Germinal center (tissue), 1 donor: ENCODE data around the gene LY6G6C.

Experiments
- DNase-seq: peaks from one replicate; pipeline ENCODE4 v3.0.0; 2012; ENCODE audit warnings: mixed read lengths, low spot score

Gene LY6G6C

DNA sequence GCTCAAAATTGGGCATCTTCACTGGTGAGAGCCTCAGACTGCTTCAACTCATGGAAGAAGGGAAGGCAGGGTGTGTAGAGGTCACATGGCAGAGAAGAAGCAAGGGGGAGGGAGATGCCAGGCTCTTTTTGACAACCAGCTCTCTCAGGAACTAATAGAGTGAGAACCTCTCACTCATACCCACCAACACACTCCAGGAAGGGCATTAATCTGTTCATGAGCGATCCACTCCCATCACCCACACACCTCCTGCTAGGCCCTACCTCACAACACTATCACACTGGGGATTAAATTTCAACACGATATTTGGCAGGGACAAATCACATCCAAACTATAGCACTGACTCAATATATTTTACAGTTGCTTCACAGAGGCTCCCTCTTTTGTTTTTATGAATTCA is 20.3 kb upstream of the LY6G6C start:
- no peak for DNase-seq

DNA sequence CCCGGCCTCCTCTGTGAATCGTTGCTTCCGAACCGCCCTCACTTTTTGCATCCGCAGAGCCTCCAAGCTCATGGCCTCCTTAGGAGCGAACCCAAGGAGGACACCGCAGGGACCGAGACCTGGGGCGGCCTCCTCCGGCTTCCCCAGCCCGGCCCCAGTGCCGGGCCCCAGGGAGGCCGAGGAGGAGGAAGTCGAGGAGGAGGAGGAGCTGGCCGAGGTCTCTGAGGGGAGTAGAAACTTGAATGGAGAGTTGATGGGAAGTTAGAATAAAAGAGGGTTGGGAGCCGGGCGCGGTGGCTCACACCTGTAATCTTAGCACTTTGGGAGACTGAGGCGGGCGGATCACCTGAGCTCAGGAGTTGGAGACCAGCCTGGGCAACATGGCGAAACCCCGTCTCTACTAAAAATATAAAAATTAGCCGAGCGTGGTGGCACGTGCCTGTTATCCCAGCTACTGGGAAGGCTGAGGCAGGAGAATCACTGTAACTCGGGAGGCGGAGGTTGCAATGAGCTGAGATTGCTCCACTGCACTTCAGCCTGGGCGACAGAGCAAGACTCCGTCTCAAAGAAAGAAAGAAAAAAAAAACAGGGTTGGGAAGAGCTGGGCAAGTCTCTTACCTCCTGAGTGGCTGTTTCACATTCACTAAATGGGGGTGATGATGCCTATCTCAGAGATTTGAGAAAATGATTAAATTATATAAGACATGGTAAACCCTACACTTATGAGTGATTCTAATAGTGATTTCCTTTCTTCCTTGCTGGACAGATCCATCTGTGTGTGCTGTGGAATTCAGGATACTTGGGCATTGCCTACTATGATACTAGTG is 19.1 kb upstream of the LY6G6C start:
- peak; percentile 62 for DNase-seq

DNA sequence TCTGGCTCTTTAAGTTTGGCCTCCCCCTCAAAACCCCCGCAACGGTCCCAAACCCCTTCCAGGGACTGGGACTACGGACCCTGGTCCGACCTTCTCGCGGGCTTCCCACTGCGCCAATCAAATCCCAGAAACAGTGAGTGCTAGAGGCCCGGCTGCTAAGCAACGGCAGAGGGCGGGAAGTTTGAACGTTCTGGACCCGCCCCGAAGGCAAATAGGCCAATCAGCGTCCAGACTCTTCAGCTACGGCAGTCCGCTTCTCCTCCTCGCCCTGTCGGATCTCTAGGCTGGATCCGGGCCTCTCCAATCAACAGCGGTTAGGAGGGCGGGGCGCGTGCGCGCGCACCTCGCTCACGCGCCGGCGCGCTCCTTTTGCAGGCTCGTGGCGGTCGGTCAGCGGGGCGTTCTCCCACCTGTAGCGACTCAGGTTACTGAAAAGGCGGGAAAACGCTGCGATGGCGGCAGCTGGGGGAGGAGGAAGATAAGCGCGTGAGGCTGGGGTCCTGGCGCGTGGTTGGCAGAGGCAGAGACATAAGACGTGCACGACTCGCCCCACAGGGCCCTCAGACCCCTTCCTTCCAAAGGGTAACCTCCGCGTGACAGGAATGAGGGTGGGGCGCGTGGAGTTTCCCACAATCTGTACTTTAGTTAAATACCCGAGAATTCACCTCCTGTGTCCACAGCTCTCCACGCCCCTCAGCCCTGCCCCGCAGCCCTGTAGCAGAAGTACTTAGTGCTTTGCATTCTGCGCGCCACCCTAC is 18.3 kb upstream of the LY6G6C start, which contains the start of gene MSH5:
MSH5 (plus strand) TSS at position 367 of the 758 bp plus-strand sequence. CDS start 462 bp downstream, outside the sequence.
- DNase-seq = peak; percentile 98

DNA sequence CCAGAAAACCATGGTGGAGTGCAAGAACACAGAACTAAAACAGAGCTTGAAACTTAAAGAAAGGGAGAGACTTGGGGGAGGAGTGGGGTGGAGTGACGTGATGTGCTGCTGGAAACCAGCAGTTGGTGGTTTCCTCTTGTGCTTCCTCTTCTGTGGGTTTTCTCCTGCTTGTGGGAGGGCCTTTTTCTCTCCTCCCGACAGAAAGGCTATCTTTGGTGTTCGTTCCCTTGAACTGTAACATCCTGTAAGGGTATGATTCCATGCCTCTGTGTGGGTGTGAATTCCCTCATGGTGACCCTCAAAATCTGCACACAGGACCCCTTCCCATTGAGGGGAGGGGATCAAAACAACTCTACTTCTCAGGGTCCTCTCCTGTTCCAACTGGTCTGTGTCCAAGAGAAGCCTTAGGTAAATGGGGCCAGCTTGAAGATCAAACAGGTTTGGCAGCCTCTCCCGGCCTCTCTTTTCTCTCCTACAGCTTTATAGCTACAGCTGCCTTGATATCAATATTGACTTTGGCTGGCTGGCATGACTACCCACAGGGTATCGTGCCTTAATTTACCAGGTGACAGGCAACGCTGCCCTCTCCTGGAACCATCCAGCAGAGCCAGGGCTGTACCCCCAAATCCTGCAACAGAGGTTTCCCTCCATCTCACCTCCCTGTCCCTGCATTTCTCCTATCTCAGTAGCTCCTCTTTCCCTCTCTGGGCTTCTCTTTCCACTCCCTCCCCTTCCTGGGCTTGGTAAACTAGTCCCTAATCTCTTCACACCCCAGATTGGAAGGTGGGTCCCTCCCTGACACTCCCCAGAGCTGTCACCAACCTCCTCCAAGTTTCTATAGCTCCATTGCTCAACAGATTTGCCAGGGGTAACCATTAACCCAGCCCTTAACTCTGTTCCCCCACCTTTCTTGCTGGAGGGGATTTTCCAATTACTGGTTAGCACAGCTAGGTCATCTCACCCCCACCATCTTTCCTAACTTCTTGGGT is 16.7 kb upstream of the LY6G6C start:
- DNase-seq = peak; percentile 74

DNA sequence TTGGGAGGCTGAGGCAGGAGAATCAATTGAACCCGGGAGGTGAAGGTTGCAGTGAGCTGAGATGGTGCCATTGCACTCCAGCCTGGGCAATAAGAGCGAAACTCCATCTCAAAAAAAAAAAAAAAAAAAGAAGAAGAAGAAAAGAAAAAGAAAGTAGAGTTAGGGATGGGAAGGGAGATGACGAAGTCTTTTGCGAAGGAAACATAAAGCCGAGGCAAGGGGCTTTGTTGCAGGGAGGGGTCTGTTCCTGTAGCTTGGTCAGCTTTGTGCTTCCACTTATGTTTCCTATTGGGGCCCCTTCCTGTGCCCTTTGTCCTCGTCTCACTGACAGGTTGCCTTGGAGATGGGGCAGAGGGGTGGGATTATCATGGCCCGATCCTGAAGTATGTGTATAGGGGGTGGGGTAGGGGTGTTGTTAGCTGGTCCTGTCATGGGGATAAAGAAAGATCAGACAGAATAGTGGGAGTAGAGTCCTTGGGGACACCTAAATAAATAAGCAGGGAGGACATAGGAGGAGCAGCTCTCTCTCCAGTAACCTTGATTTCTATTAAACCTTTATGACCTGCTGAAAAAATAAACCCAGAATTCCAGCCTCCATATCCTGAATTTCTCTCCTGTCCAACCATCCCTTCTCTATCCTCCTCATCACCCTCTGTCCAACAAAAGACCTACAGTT is 15.9 kb upstream of the LY6G6C start:
- no peak for DNase-seq

DNA sequence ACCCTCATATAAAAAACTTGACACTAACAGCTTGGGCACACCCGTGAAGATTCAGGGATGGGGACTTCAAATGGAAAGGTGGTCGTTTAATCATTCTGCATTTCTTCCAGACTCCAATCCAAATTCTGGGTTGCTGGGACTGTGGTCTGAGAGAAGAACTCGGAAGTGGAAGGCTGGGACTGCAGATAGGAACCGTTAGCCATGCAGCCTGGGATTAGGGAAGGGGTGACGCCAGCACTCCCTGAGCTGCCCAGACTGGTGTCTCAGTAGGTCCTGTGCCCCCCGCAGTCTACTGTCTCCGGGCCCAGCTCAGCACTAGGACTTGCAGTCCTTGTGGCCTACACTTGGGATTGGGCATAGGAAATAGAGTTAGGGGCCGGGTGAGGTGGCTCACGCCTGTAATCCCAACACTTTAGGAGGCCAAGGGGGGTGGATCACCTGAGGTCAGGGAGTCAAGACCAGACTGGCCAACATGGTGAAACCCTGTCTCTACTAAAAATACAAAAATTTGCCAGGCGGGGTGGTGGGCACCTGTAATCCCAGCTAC is 15.3 kb upstream of the LY6G6C start:
- DNase-seq = no peak

DNA sequence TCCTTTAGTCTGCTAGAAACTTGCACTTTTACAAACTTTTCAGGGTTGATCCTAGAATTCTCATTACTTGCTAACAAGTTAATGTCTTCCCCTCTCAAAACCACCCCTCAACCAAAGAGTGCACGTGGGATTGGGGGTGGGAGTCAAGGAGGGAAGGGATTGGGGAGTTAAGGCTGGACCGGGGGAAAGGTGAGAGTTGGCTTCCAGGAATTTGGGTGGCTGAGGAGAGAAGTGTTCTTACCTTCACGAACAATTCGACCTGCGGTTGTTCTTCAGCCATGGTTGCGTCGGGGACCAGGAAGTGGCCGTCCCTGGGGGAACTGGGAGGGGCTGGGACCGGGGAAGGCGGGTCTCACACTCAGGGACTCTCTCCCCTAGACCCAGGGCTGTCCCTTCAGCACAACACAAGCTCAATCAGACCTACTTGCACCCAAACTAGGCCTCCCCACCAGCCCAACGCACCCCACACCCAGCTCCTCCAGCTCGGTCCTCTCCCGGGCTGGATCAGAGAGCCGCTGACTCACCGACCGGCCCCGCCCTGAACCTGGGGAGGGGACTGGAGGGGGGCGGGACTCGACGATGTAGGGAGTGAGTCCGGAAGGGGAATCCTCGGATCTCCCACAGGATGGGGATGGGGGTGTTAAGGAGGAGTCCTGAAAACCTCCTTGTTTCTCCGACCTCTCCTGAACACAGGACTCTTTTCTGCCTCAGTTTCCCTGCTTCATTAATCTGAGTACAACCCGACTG is 14.6 kb upstream of the LY6G6C start, which contains the start of gene CLIC1:
CLIC1 (minus strand) TSS at position 510 of the 747 bp plus-strand sequence; CDS start at position 280, 230 bp downstream.
- DNase-seq = peak; percentile 87

DNA sequence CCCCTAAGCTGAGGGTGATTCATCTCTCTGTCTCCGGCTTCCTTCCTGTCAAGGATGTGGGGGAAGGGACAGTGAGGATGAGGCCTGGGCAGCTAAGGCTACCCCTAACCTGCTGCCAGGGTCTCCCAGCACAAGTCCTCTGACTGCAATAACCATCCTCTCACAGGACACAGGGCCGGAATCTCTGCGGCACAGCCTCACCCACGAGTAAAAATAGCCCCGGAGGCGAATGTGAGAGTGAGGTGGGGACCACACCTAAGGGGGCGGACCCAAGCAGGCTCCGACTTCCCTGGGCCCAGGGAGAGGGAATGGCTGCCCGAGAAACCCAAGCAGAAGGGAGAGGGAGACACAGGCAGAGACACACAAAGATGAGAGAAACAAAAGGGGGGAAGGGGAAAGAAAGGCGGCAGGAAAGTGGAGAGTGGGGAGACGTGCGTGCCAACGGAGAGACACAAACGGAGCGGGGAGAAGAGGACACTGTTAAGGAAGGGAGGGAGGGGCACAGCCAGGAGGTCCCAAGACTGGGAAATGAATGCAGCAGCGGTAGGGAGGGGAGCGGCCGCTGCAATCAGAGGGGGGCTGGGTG is 13.4 kb upstream of the LY6G6C start:
- DNase-seq = no peak

DNA sequence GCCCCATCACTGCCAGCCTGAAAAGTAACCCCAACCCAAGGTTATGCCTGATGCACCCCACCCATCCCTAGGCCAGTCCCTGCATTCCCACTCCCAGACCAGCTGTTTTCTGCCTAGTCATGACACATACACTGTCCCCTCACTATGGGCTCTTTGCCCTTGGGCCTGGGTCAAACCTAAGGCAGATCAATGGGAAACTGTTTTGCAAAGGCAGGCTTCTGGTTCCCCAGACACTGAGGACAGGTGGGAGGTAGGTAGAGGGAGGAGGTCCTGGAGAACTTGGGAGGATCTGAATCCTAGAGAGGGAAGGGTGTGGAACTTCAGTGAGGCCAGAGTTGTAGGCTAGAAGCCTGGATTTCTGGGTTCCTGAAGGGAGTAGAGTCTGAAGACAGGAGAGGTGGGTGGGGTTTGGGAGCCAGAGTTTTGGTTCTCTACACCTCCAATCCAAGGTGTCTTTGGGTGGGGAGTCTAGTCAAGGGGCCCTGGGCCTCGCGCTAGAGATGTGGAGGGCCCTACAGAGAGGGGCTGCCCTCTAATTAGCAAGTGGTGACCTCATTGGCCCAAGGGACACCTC is 12.8 kb upstream of the LY6G6C start:
- no peak for DNase-seq

DNA sequence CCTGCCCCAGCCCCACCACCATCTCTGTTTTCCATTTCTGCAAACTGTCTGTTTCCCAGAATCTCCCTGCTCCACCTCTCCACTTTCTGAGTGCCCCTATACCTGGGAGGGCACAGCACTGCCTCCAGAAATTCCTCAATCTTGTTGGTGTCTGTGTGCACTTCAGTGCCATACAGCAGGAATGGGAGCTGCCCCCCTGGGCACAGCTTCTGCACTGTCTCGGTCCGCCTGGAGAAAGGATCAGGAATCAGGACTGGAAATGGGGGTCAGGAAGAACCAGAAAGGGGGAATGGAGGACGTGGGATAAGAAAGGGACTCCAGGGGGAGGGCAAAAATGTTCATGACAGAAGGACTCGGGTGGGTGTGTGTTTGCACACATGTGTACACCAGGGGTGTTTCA is 12.2 kb upstream of the LY6G6C start:
- no peak for DNase-seq

DNA sequence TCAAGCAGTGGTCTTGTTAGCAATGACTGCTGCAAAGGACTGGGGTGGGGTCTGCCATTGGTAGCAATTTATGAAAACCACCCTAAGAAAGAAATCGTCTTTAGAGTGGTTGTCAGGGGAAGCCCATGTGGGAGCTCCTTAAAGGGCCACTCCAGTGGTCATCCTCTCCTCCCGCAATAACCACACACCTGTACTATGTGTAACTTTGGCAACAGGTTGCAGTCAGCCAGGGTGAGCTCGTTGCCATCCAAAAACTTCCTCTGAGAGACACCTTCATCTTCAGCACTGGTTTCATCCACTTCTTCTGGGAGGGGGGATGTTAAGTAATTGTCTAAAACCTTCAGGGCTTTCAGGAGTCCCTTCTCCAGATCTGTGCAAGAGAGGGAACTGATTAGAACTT is 10.5 kb upstream of the LY6G6C start:
- no peak for DNase-seq

DNA sequence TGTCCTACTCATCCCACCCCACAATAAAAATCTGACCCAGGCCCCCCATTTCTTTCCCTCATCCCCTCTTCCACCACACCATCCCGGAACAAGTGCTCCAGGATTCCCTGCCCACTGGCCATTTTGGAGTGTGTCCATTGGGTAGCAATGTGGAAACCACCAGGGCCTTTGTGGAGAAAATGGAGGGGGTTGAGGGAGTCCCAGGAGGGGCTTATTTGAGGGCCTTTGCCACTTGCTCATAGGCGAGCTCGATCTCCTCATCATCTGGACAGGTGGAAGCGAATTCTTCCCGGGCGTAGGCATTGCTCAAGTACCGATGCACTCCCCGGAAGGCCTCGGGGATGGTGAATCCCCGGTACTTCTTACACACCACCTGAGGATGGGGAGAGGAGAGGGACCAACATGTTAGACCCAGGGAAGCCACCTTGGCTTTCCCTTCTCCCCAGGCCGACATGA is 9.1 kb upstream of the LY6G6C start:
- no peak for DNase-seq

DNA sequence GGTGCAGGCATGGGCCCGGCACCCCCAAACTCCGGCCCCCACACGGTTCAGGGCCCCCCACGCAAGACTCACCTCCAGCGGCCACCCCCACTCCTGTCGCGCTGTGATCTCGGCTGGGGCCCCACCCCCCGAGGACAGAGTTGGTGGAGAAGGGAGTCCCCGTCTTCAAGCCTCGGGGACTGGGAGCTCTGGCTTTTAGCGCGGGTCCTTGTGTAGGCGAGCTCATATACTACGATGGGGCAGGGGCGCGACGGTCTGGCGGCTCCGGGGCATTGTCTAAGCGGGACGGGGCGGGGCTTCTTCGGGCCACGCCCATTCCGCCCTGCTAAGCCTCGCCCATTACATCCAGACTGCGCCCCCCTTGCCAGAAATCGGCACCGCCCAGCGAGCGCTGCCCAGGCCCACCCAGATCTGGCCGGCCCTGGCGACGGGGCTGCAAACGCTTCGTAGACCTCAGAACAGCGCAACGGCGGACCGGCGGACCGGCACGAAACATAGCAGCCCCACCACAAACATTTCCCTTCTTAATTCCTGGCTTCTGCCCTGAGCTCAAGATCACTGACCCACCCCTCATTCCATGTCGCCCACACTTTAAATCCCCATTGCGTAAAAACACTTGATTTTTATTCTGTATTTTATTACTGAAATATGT is 8.6 kb upstream of the LY6G6C start:
- DNase-seq = peak; percentile 86

DNA sequence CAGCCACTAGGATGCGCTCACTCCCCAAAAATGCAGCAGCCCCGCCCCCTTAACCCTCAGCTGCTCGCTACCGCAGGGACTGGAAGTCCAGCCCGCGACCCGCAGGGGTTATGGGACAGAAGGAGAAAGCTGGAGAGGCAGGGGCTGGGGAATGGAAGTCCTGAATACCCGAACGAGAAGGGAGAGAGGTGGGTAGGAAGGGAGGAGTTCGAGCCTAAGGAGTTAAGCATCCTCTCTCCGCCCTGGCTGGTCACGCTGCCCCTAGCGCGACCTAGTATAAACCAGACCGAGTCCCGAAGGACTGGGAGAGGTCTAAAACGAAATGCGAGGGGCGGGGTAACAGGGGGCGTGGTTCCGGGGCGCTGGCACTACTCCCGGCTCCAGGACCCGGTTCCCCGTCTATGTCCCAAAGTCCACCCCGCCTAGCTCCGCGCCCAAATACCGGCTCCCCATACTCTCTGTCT is 8.0 kb upstream of the LY6G6C start:
- peak; percentile 81 for DNase-seq

DNA sequence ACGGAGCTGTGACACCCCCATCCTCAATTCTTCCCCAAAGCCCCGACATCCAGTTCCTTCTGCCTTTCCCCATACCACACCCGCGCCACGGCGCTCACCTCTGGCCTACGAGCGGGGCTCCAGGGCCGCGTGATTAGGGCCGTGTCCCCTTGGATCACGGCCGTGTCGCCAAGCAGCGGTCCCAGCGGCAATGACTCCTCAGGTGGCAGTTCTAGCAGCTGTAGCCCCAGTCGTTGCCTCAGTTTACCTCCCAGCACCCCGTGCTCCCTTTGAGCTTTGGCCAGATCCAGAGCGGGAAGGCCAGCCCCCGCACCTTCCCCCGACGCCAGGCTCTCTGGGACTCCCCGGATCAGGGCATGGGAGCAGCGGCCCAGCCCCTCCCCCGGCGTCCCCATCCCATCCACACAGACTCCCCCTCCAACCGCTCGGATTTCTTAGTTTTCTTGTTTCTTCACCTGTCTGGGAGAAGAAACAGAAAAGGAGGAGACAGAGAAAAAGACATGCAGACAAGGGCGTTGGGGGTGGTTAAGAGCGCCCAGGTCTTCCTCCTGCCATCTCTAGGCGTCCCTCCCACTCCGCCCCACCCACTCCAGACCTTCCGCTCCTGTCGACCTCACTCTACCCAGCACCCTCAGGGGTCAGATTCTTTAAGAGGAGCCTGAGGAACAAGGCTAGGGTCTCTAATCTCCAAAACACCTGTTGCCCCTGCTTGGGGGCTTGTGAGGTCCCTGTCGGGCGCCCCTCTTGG is 7.4 kb upstream of the LY6G6C start, which contains the start of gene DDAH2:
DDAH2 (minus strand) TSS at position 533 of the 748 bp plus-strand sequence; CDS start at position 395, 138 bp downstream.
- no peak for DNase-seq

DNA sequence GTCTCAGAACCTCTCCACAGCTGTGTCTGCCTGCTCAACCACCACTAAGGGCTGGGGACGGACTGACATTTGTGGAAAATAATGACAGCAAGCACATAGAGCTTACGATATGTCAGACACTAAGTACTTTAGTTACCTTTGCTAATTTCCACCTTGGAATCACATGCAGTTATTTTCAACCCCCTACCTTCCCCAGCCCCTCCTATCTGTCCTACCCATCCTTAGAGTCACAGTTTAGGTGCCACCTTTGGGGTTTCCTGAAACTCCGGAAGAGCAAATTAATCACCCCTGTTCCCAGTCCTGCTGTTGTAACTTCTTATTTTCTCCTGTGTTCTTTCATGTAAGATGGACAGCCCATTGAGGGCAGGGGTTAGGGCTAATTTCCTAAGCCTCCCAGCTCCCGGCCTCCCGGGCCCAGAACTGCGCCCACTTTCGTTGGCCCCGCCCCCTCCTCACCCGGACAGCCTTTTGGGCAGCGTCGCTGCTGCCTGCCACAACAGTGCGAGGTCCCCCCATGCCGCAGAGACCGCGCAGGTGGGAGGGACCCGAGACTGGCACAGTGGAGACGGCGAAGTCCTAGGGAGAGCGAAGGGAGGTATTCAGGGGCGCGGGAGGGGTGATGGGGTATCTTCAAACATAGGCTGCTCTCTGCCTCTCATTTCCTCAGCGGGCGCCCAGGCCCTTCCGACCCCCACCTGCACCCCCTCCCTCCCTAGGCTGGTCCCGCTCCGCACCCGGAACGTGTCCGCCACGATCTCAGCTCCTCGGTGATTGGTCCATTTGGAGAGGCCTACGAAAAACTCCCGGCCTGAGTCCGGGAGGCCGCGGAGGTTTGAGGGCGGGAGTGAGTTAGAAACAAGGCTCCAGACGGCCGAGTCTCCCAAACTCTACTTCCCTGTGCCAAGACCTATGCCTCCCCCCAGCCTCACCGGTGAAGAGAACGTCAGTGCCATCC is 6.4 kb upstream of the LY6G6C start:
- DNase-seq = peak; percentile 88
